SK-N-SH (cell line): ENCODE results near the gene CLPTM1L. TPM values are rescaled to one million over a fixed set of nuclear protein-coding genes. Genes with fewer than 3 reads are reported as not detected.

Experiments used
- CTCF ChIA-PET: fragments of 300-600, 350-600 bp; formaldehyde crosslinking; extraction: SDS; loops from one replicate; lab custom pipeline; 2021; lab: Yijun Ruan, JAX
- POLR2A ChIA-PET: fragments of 350-600 bp; sonication (Branson Sonifier 250); formaldehyde crosslinking; extraction: SDS; loops from one replicate; lab custom pipeline; 2020; ENCODE audit warnings: antibody characterized with exemption, inconsistent platforms; lab: Yijun Ruan, JAX
- DNase-seq: peaks from one replicate; pipeline ENCODE4 v3.0.0; 2012
- H2AFZ ChIP-seq: fragments of 200-600 bp; sonication (generic); 2 replicates; pipeline ENCODE4 v1.8.1; 2016; ENCODE audit warnings: antibody characterized with exemption, mild to moderate bottlenecking, low read depth
- H3F3A ChIP-seq: fragments of 200-600 bp; sonication (generic); replicated peaks from 2 replicates; pipeline ENCODE3; 2016; ENCODE audit warnings: antibody characterized with exemption, mild to moderate bottlenecking; ENCODE audit not compliant: insufficient read depth
- H3K27ac ChIP-seq, 2 experiments: fragments of 200-500 bp in 1 of 2; fragments of 200-600 bp in 1 of 2; sonication (Bioruptor generic) in 1 of 2; sonication (generic), shearing (Covaris generic) in 1 of 2; 2 replicates each; pipeline versions ENCODE4 v1.5.1 to v1.6.1; 2014 to 2016; ENCODE audit warnings: low read depth in 2 of 2, inconsistent platforms in 1 of 2, low read length in 1 of 2, mild to moderate bottlenecking in 1 of 2, mixed read lengths in 1 of 2
- H3K27me3 ChIP-seq: fragments of 200-600 bp; sonication (generic), shearing (Covaris generic); 2 replicates; pipeline ENCODE4 v1.6.1; 2016; ENCODE audit warnings: mixed run types; ENCODE audit not compliant: insufficient read depth
- H3K36me3 ChIP-seq, 2 experiments: fragments of 200-500 bp in 1 of 2; fragments of 200-600 bp in 1 of 2; sonication (Bioruptor generic) in 1 of 2; sonication (generic) in 1 of 2; replicated peaks in 1 of 2; 2 replicates each; pipeline versions ENCODE3 to v1.5.1; 2014 to 2016; ENCODE audit warnings: low read length in 1 of 2, mild to moderate bottlenecking in 1 of 2; ENCODE audit not compliant: insufficient read depth in 2 of 2, control insufficient read depth in 1 of 2
- H3K4me1 ChIP-seq, 2 experiments: fragments of 200-500 bp in 1 of 2; fragments of 200-600 bp in 1 of 2; sonication (Bioruptor generic) in 1 of 2; sonication (generic), shearing (Covaris generic) in 1 of 2; 2 replicates each; pipeline versions ENCODE4 v1.5.1 to v1.6.1; 2014 to 2016; ENCODE audit warnings: low read depth in 1 of 2, low read length in 1 of 2, mixed run types in 1 of 2; ENCODE audit not compliant: insufficient read depth in 2 of 2, control insufficient read depth in 1 of 2
- H3K4me2 ChIP-seq: fragments of 200-600 bp; sonication (generic), shearing (Covaris generic); 2 replicates; pipeline ENCODE4 v1.6.1; 2017; ENCODE audit warnings: mixed run types
- H3K4me3 ChIP-seq, 2 experiments: fragments of 200-500 bp in 1 of 2; fragments of 200-600 bp in 1 of 2; sonication (Bioruptor generic) in 1 of 2; sonication (generic), shearing (Covaris generic) in 1 of 2; 2 replicates each; pipeline versions ENCODE4 v1.5.1 to v1.8.1; 2014 to 2016; ENCODE audit warnings: low read depth in 2 of 2, inconsistent platforms in 1 of 2, low read length in 1 of 2, mild to moderate bottlenecking in 1 of 2, mixed read lengths in 1 of 2, moderate library complexity in 1 of 2
- H3K79me2 ChIP-seq: fragments of 200-600 bp; sonication (generic); 2 replicates; pipeline ENCODE4 v1.8.1; 2017; ENCODE audit warnings: mild to moderate bottlenecking; ENCODE audit not compliant: insufficient read depth
- H3K9ac ChIP-seq: fragments of 200-600 bp; sonication (generic); 2 replicates; pipeline ENCODE4 v1.6.1; 2017; ENCODE audit warnings: mixed run types
- H3K9me2 ChIP-seq: fragments of 200-600 bp; sonication (generic); 2 replicates; pipeline ENCODE4 v1.6.1; 2017; ENCODE audit warnings: mixed run types
- H3K9me3 ChIP-seq: fragments of 200-600 bp; sonication (generic); 2 replicates; pipeline ENCODE4 v1.6.1; 2017; ENCODE audit warnings: mixed run types, mild to moderate bottlenecking, moderate library complexity
- H4K20me1 ChIP-seq: fragments of 200-600 bp; sonication (generic); 2 replicates; pipeline ENCODE4 v1.6.1; 2017; ENCODE audit warnings: mild to moderate bottlenecking, mixed run types; ENCODE audit not compliant: insufficient read depth
- CHD2 ChIP-seq: fragments of 150-350 bp; IDR thresholded peaks from 2 replicates; pipeline ENCODE4 v1.6.1; 2018; ENCODE audit warnings: low read length; ENCODE audit not compliant: partially characterized antibody
- FOSL2 ChIP-seq: IDR thresholded peaks from 2 replicates; pipeline ENCODE4 v1.4.0; 2012; ENCODE audit warnings: low read depth, mild to moderate bottlenecking, moderate library complexity, borderline replicate concordance
- FOXJ3 ChIP-seq: sonication (generic); formaldehyde crosslinking; IDR thresholded peaks from 2 replicates; pipeline ENCODE4 v1.5.1; 2020; ENCODE audit warnings: mild to moderate bottlenecking, missing genetic modification reagents
- JUND ChIP-seq: IDR thresholded peaks from 2 replicates; pipeline ENCODE4 v1.4.0; 2012
- MAX ChIP-seq: IDR thresholded peaks from 2 replicates; pipeline ENCODE4 v1.4.0; 2012; ENCODE audit warnings: low read depth
- MEF2A ChIP-seq: IDR thresholded peaks from 2 replicates; pipeline ENCODE4 v1.4.0; 2012; ENCODE audit warnings: low read depth, borderline replicate concordance
- RCOR1 ChIP-seq: fragments of 150-350 bp; IDR thresholded peaks from 2 replicates; pipeline ENCODE4 v1.6.1; 2017; ENCODE audit warnings: antibody characterized with exemption, low read length
- REST ChIP-seq: IDR thresholded peaks from 2 replicates; pipeline ENCODE4 v1.6.1; 2012; ENCODE audit warnings: mild to moderate bottlenecking, low read depth, low read length, moderate library complexity
- RFX5 ChIP-seq: IDR thresholded peaks from 2 replicates; pipeline ENCODE4 v1.6.1; 2012; ENCODE audit warnings: mild to moderate bottlenecking, improper control_type of control experiment, low read length
- RXRA ChIP-seq: IDR thresholded peaks from 2 replicates; pipeline ENCODE4 v1.4.0; 2012; ENCODE audit warnings: low read depth, mild to moderate bottlenecking, borderline replicate concordance
- SIN3A ChIP-seq: IDR thresholded peaks from 2 replicates; pipeline ENCODE4 v1.6.1; 2012; ENCODE audit warnings: low read depth, mild to moderate bottlenecking, low read length, moderate library complexity, borderline replicate concordance
- SMC3 ChIP-seq: IDR thresholded peaks from 2 replicates; pipeline ENCODE4 v1.6.1; 2012; ENCODE audit warnings: low read depth, low read length, improper control_type of control experiment
- TAF1 ChIP-seq: IDR thresholded peaks from 2 replicates; pipeline ENCODE4 v1.6.1; 2012; ENCODE audit warnings: low read depth, mild to moderate bottlenecking, low read length, moderate library complexity, borderline replicate concordance
- TCF12 ChIP-seq: IDR thresholded peaks from 2 replicates; pipeline ENCODE4 v1.4.0; 2012
- TEAD4 ChIP-seq: IDR thresholded peaks from 2 replicates; pipeline ENCODE4 v1.4.0; 2012; ENCODE audit warnings: mild to moderate bottlenecking, borderline replicate concordance; ENCODE audit not compliant: insufficient read depth
- USF1 ChIP-seq: IDR thresholded peaks from 2 replicates; pipeline ENCODE4 v1.4.0; 2012; ENCODE audit warnings: low read depth, borderline replicate concordance
- USF2 ChIP-seq: fragments of 150-350 bp; IDR thresholded peaks from 2 replicates; pipeline ENCODE4 v1.6.1; 2017; ENCODE audit warnings: antibody characterized with exemption, low read length, low read depth, borderline replicate concordance
- ZBTB33 ChIP-seq: IDR thresholded peaks from 2 replicates; pipeline ENCODE4 v1.4.0; 2012; ENCODE audit warnings: low read depth, borderline replicate concordance
- WGBS: methylation state at CpG from one replicate; pipeline ENCODE4 v1.1.6; 2017; ENCODE audit warnings: low lambda C conversion rate; 5-methylcytosine and 5-hydroxymethylcytosine counted together
- polyA plus RNA-seq, 3 experiments: library from polyadenylated mRNA; depleted of rRNA; stranded (reverse); fragments of >200 nt; gene quantifications; 2 replicates each; pipeline ENCODE4 v1.2.3, GENCODE V29; 2012

CLPTM1L gene
- polyA plus RNA-seq, 1 of the 3 experiments (the other 2 are of a cell fraction) = 202 TPM

- H3K27ac ChIP-seq = no peak overlapping the region
- H3K9ac ChIP-seq = no peak overlapping the region
- no peaks in the 10 kb centered on the region for H3K79me2 ChIP-seq
- no peak overlapping the region for H3K4me2 ChIP-seq
- H3K4me1 ChIP-seq = no peaks in the 10 kb centered on the region
- no peaks in the 10 kb centered on the region for H3K36me3 ChIP-seq
- no peaks in the 10 kb centered on the region for H3K9me2 ChIP-seq
- H3K9me3 ChIP-seq = no peaks in the 10 kb centered on the region
- H4K20me1 ChIP-seq = no peaks in the 10 kb centered on the region
- no peak overlapping the region for H2AFZ ChIP-seq
- H3K4me3 ChIP-seq = no peak overlapping the region
- H3K27me3 ChIP-seq = no peaks in the 10 kb centered on the region; the same call in 1 of the 2 replicates
- DNase-seq = no peak
- no peak for TF ChIP-seq TEAD4
- no peak for TF ChIP-seq SMC3
- no peak for TF ChIP-seq FOXJ3 (CRISPR knock-in tag)
- TF ChIP-seq RCOR1 = no peak
- TF ChIP-seq MEF2A = no peak
- TF ChIP-seq JUND = no peak
- TF ChIP-seq FOSL2 = no peak
- no peak for TF ChIP-seq SIN3A
- TF ChIP-seq ZBTB33 = no peak
- no peak for TF ChIP-seq MAX
- TF ChIP-seq TAF1 = no peak
- TF ChIP-seq RFX5 = no peak
- no peak for TF ChIP-seq CHD2
- ChIA-PET CTCF (no interaction called here), POLR2A (no interaction called here)
- H3F3A ChIP-seq = no peaks in the 10 kb centered on the region
- 74% methylated on average over 11 of the region's 21 CpGs for WGBS
These were observed 72.7 kb downstream of the CLPTM1L start for GRCh38 chr5:1272201-1272600.

- Histone ChIP-seq H3K9me2 (no peaks in the 10 kb centered on the region), H2AFZ (no peak overlapping the region), H3K4me3 (no peak overlapping the region), H3K27me3 (no peaks in the 10 kb centered on the region; the same call in 1 of the 2 replicates), H3K9me3 (no peaks in the 10 kb centered on the region), H3K79me2 (no peaks in the 10 kb centered on the region), H3K9ac (no peak overlapping the region), H3K4me1 (no peaks in the 10 kb centered on the region), H4K20me1 (no peaks in the 10 kb centered on the region), H3K36me3 (no peaks in the 10 kb centered on the region), H3K27ac (no peak overlapping the region), H3K4me2 (no peak overlapping the region), H3F3A (no peaks in the 10 kb centered on the region)
- DNase-seq = no peak
- POLR2A ChIA-PET = no interaction called here
- CTCF ChIA-PET = no interaction called here
- WGBS = 66% methylated on average over 19 of the region's 39 CpGs
- TF ChIP-seq RXRA = no peak
- no peak for TF ChIP-seq TAF1
- no peak for TF ChIP-seq TEAD4
- no peak for TF ChIP-seq USF1
- no peak for TF ChIP-seq RCOR1
- TF ChIP-seq CHD2 = no peak
- no peak for TF ChIP-seq REST
- TF ChIP-seq TCF12 = no peak
- no peak for TF ChIP-seq RFX5
- TF ChIP-seq USF2 = no peak
- no peak for TF ChIP-seq FOSL2
These were observed 73.7 kb downstream of the CLPTM1L start for GRCh38 chr5:1270933-1271914.
